Smooth muscle cell (in vitro differentiated cells): ENCODE results near the gene KCNK15. TPM values are rescaled to one million over a fixed set of nuclear protein-coding genes. Genes with fewer than 3 reads are reported as not detected.

ENCODE experiments used
- DNase-seq: peaks from one replicate; lab custom pipeline; 2025; ENCODE audit not compliant: unreplicated experiment; lab: John Stamatoyannopoulos, UW
- H2AFZ ChIP-seq: fragments of 200-600 bp; sonication (generic); 2 replicates; pipeline ENCODE4 v1.6.0; 2016; ENCODE audit warnings: antibody characterized with exemption, low read depth, mild to moderate bottlenecking
- H3F3A ChIP-seq: fragments of 200-600 bp; sonication (generic); 2 replicates; pipeline ENCODE4 v1.6.0; 2017; ENCODE audit warnings: antibody characterized with exemption, low read depth
- H3K27ac ChIP-seq: fragments of 200-600 bp; sonication (generic); 2 replicates; pipeline ENCODE4 v1.5.1; 2016; ENCODE audit warnings: low read depth, mild to moderate bottlenecking
- H3K27me3 ChIP-seq: fragments of 200-600 bp; sonication (generic); 2 replicates; pipeline ENCODE4 v1.6.1; 2016; ENCODE audit warnings: low read depth, mild to moderate bottlenecking
- H3K36me3 ChIP-seq: fragments of 200-600 bp; sonication (generic); 2 replicates; pipeline ENCODE4 v1.5.1; 2016; ENCODE audit warnings: low read depth
- H3K4me1 ChIP-seq: fragments of 200-600 bp; sonication (generic); 2 replicates; pipeline ENCODE4 v1.5.1; 2016; ENCODE audit warnings: low read depth
- H3K4me2 ChIP-seq: fragments of 200-600 bp; sonication (generic); 2 replicates; pipeline ENCODE4 v1.6.0; 2016; ENCODE audit warnings: mild to moderate bottlenecking
- H3K4me3 ChIP-seq: fragments of 200-600 bp; sonication (generic); 2 replicates; pipeline ENCODE4 v1.5.1; 2016; ENCODE audit warnings: mild to moderate bottlenecking
- H3K79me2 ChIP-seq: fragments of 200-600 bp; sonication (generic); 2 replicates; pipeline ENCODE4 v1.6.0; 2016; ENCODE audit warnings: low read depth, mild to moderate bottlenecking
- H3K9ac ChIP-seq: fragments of 200-600 bp; sonication (generic); 2 replicates; pipeline ENCODE4 v1.6.0; 2016; ENCODE audit warnings: low read depth
- H3K9me3 ChIP-seq: fragments of 200-600 bp; sonication (generic); replicated peaks from 2 replicates; pipeline ENCODE4 v1.5.1; 2016; ENCODE audit warnings: low read depth
- H4K20me1 ChIP-seq: fragments of 200-600 bp; sonication (generic); 2 replicates; pipeline ENCODE4 v1.6.0; 2016; ENCODE audit warnings: low read depth
- CTCF ChIP-seq: fragments of 200-600 bp; sonication (generic); IDR thresholded peaks from 2 replicates; pipeline ENCODE4 v1.5.1; 2017; ENCODE audit warnings: borderline replicate concordance, mild to moderate bottlenecking, antibody characterized with exemption; ENCODE audit not compliant: insufficient read depth, poor library complexity, severe bottlenecking
- WGBS: methylation state at CpG from one replicate; pipeline ENCODE4 v1.1.7; 2016; ENCODE audit warnings: low lambda C conversion rate; 5-methylcytosine and 5-hydroxymethylcytosine counted together
- polyA plus RNA-seq: library from polyadenylated mRNA; unstranded; fragments of >200 nt; fragmentation: Nextera tagmentation; extraction: Ambion mirVana; gene quantifications from 2 replicates; pipeline ENCODE4 v1.2.1, GENCODE V29; 2016
- total RNA-seq: library from RNA; depleted of rRNA; stranded (reverse); fragments of >200 nt; gene quantifications from 2 replicates; pipeline ENCODE4 v1.2.3, GENCODE V29; 2014

Gene KCNK15
- total and polyA plus RNA-seq, 2 experiments from 2014 or later: 0.06 to 0.54 TPM

GRCh38 chr20:44709380-44709779, 36.3 kb upstream of the KCNK15 start:
- H3K36me3 ChIP-seq: no peaks in the 10 kb centered on the region
- H3K4me2 ChIP-seq: no peak overlapping the region
- no peaks in the 10 kb centered on the region for H4K20me1 ChIP-seq
- 85% methylated on average over 11 of the region's 11 CpGs for WGBS
- no peak for DNase-seq
- H3K27me3 ChIP-seq: no peaks in the 10 kb centered on the region
- no peaks in the 10 kb centered on the region for H3K4me1 ChIP-seq
- peaks cover 3% of the 10 kb centered on the region for H3F3A ChIP-seq
- no peak overlapping the region for H3K9ac ChIP-seq
- H3K27ac ChIP-seq: no peak overlapping the region
- H3K79me2 ChIP-seq: no peaks in the 10 kb centered on the region
- H3K9me3 ChIP-seq: no peaks in the 10 kb centered on the region
- H3K4me3 ChIP-seq: no peak overlapping the region
- H2AFZ ChIP-seq: no peak overlapping the region
- no peak for TF ChIP-seq CTCF

DNA sequence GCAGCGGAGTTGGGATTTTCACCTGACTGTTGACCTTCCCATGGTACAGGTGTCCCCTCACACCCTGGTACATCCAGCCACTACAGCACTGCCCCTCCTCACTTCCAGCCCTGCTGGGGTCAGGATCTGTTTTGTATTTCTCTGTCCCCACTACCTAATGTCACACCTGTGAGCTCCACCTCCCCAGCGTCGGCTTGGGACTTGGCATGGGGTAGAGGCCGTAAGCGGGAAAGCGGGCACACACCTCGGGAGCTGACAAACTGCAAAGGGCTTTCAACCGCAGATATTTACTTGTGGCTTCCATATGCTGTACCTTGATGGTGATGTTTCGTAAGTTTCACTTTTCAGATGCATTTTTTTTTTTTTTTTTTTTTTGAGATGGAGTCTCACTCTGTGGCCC, 35.9 kb upstream of the KCNK15 start:
- WGBS: 97% methylated on average over 9 of the region's 9 CpGs
- H3K4me3 ChIP-seq: no peak overlapping the region
- H3K27ac ChIP-seq: no peak overlapping the region
- no peak overlapping the region for H3K4me2 ChIP-seq
- H3K79me2 ChIP-seq: no peaks in the 10 kb centered on the region
- H3K4me1 ChIP-seq: no peaks in the 10 kb centered on the region
- DNase-seq: no peak
- no peaks in the 10 kb centered on the region for H3K36me3 ChIP-seq
- no peaks in the 10 kb centered on the region for H4K20me1 ChIP-seq
- H3K9ac ChIP-seq: no peak overlapping the region
- no peaks in the 10 kb centered on the region for H3K27me3 ChIP-seq
- H3K9me3 ChIP-seq: no peaks in the 10 kb centered on the region
- H2AFZ ChIP-seq: no peak overlapping the region
- H3F3A ChIP-seq: peaks cover 3% of the 10 kb centered on the region
- no peak for TF ChIP-seq CTCF

- TF ChIP-seq CTCF: no peak
- Histone ChIP-seq H3F3A (peaks cover 1% of the 10 kb centered on the region), H3K79me2 (no peaks in the 10 kb centered on the region), H4K20me1 (no peaks in the 10 kb centered on the region), H3K4me3 (no peak overlapping the region), H3K36me3 (no peaks in the 10 kb centered on the region), H2AFZ (no peak overlapping the region), H3K9ac (no peak overlapping the region), H3K9me3 (no peaks in the 10 kb centered on the region), H3K4me2 (no peak overlapping the region), H3K27me3 (no peaks in the 10 kb centered on the region), H3K27ac (no peak overlapping the region), H3K4me1 (no peaks in the 10 kb centered on the region)
- no peak for DNase-seq
- 66% methylated on average over 8 of the region's 8 CpGs for WGBS
Observed at GRCh38 chr20:44711237-44711636, 34.4 kb upstream of the KCNK15 start.

DNA sequence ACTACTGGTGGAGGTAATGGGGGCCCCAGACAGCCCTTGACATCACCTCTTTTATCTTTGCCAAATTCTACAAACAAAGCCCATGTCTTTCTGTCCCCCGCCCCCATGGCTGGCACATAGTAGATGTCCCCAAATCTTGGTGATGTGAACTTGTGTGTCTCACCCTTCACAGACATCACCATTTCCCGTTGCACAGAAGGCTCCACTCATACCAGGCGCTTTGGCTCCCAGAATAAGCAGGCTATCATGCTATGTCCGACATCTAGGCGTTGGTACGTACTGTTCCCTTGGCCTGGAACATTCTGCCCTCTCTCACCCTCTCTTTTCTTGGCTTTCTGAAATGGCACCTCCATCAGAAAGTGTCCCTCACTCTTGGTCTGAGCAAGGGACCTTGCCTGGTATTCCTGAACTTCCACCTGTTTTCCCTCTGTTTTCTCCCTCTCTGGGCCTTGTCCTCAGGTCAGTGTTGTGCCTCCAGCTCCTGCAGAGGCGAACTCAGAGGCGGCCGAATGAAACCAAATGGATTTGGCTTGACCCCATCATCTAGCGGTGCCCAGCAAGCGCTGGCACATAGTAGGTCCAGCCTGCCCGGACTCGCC, 31.5 kb upstream of the KCNK15 start:
- no peak overlapping the region for H3K27ac ChIP-seq
- H3K27me3 ChIP-seq: no peaks in the 10 kb centered on the region
- no peaks in the 10 kb centered on the region for H3F3A ChIP-seq
- no peak for TF ChIP-seq CTCF
- no peak overlapping the region for H2AFZ ChIP-seq
- H3K4me3 ChIP-seq: no peak overlapping the region
- no peaks in the 10 kb centered on the region for H3K9me3 ChIP-seq
- H3K79me2 ChIP-seq: no peaks in the 10 kb centered on the region
- H4K20me1 ChIP-seq: no peaks in the 10 kb centered on the region
- WGBS: 92% methylated on average over 13 of the region's 13 CpGs
- no peaks in the 10 kb centered on the region for H3K36me3 ChIP-seq
- H3K4me2 ChIP-seq: no peak overlapping the region
- no peaks in the 10 kb centered on the region for H3K4me1 ChIP-seq
- DNase-seq: no peak
- no peak overlapping the region for H3K9ac ChIP-seq
